HG03066 (cell line): ENCODE results near the gene RFTN2.
"Not testable (repeated sequence)": the region's sequence is repeated elsewhere in the genome, so short reads cannot be mapped to it uniquely, and the experiment has no call there.

Experiments
- ATAC-seq: cut with Tn5 transposase; IDR thresholded peaks from one replicate; pipeline ENCODE4 v1.9.1; 2021; ENCODE audit warnings: low read depth; ENCODE audit not compliant: unreplicated experiment

Gene RFTN2

GRCh38 chr2:197556456-197556855, 118.9 kb downstream of the RFTN2 start:
- no peak for ATAC-seq

GRCh38 chr2:197555467-197555866, 119.9 kb downstream of the RFTN2 start:
- ATAC-seq, result no peak

GRCh38 chr2:197551260-197551659, 124.1 kb downstream of the RFTN2 start:
- not testable (repeated sequence) for ATAC-seq

- no peak for ATAC-seq
Observed at GRCh38 chr2:197548582-197548981, 126.8 kb downstream of the RFTN2 start.

GRCh38 chr2:197547163-197547900, 128.1 kb downstream of the RFTN2 start:
- no peak for ATAC-seq

- no peak for ATAC-seq
Observed at GRCh38 chr2:197543206-197543605, 132.2 kb downstream of the RFTN2 start.

- ATAC-seq, result no peak
Observed at GRCh38 chr2:197539734-197540133, 135.7 kb downstream of the RFTN2 start.

GRCh38 chr2:197538412-197538811, 137.0 kb downstream of the RFTN2 start:
- no peak for ATAC-seq
